HepG2 (cell line): ENCODE results near the gene CFAP221.

Experiments
- EP300 ChIP-seq, 3 experiments: sonication (generic) in 1 of 3; formaldehyde crosslinking in 1 of 3; IDR thresholded peaks; 2 replicates each; pipeline versions ENCODE4 v1.5.1 to v1.6.1; 2011 to 2020; ENCODE audit warnings: low read depth in 2 of 3, low read length in 2 of 3, borderline replicate concordance in 1 of 3, improper control_type of control experiment in 1 of 3, mild to moderate bottlenecking in 1 of 3, missing genetic modification reagents in 1 of 3, moderate library complexity in 1 of 3
- IKZF1 ChIP-seq: fragments of 450-650 bp; IDR thresholded peaks from 2 replicates; pipeline ENCODE4 v1.7.1; 2016
- NFE2L2 ChIP-seq: fragments of 150-350 bp; IDR thresholded peaks from 2 replicates; pipeline ENCODE4 v1.6.1; 2014; ENCODE audit warnings: low read length
- PBX2 ChIP-seq: IDR thresholded peaks from 2 replicates; pipeline ENCODE4 v1.6.1; 2016; ENCODE audit warnings: control low read depth
- POLR2A ChIP-seq, 2 experiments: IDR thresholded peaks; 2 replicates each; pipeline ENCODE4 v1.6.1; 2011; ENCODE audit warnings: low read depth in 2 of 2, low read length in 2 of 2, mild to moderate bottlenecking in 1 of 2, moderate library complexity in 1 of 2; ENCODE audit not compliant: insufficient read depth in 1 of 2
- POLR2AphosphoS5 ChIP-seq: IDR thresholded peaks from 2 replicates; pipeline ENCODE4 v1.6.1; 2012; ENCODE audit warnings: low read depth, low read length
- THRA ChIP-seq: sonication (generic); formaldehyde crosslinking; IDR thresholded peaks from 2 replicates; pipeline ENCODE4 v1.4.0; 2020; ENCODE audit warnings: missing genetic modification reagents, borderline replicate concordance
- ZFP36 ChIP-seq: fragments of 150-350 bp; IDR thresholded peaks from 2 replicates; pipeline ENCODE4 v1.6.1; 2018; ENCODE audit warnings: borderline replicate concordance, low read length, low read depth; ENCODE audit not compliant: partially characterized antibody
- ZNF225 ChIP-seq: sonication (generic); formaldehyde crosslinking; IDR thresholded peaks from 2 replicates; pipeline ENCODE4 v1.4.0; 2020; ENCODE audit warnings: mild to moderate bottlenecking, missing genetic modification reagents
- ZNF639 ChIP-seq: conservative IDR thresholded peaks from 2 replicates; pipeline ENCODE4 v1.6.1; 2018; ENCODE audit warnings: missing genetic modification reagents
- TF ChIP-seq, protein P1 (sequence below): IDR thresholded peaks from 2 replicates; pipeline ENCODE4 v1.6.1; 2012; ENCODE audit warnings: inconsistent platforms

- no peak for TF ChIP-seq THRA
- TF ChIP-seq POLR2AphosphoS5: no peak
- no peak for TF ChIP-seq NFE2L2
- no peak for TF ChIP-seq IKZF1
- TF ChIP-seq PBX2 (CRISPR knock-in tag): no peak
- no peak for TF ChIP-seq POLR2A (IDR thresholded peaks at IDR 0.05; ENCODE audit: insufficient read depth in 1 of 2, low read depth in 2 of 2, low read length in 2 of 2)
- TF ChIP-seq EP300 (IDR thresholded peaks at IDR 0.05; ENCODE audit: low read depth in 2 of 2, low read length in 2 of 2): no peak
- TF ChIP-seq EP300 (CRISPR knock-in tag; IDR thresholded peaks at IDR 0.05; ENCODE audit: borderline replicate concordance): no peak
- TF ChIP-seq ZNF639: no peak
- TF ChIP-seq, protein P1, sequence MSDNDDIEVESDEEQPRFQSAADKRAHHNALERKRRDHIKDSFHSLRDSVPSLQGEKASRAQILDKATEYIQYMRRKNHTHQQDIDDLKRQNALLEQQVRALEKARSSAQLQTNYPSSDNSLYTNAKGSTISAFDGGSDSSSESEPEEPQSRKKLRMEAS: no peak
- no peak for TF ChIP-seq ZNF225 (CRISPR knock-in tag)
- no peak for TF ChIP-seq ZFP36
Measured at GRCh38 chr2:119592436-119592835, 48.2 kb downstream of the CFAP221 start.
